ENCODE data around the gene ZFYVE27.

DNA sequence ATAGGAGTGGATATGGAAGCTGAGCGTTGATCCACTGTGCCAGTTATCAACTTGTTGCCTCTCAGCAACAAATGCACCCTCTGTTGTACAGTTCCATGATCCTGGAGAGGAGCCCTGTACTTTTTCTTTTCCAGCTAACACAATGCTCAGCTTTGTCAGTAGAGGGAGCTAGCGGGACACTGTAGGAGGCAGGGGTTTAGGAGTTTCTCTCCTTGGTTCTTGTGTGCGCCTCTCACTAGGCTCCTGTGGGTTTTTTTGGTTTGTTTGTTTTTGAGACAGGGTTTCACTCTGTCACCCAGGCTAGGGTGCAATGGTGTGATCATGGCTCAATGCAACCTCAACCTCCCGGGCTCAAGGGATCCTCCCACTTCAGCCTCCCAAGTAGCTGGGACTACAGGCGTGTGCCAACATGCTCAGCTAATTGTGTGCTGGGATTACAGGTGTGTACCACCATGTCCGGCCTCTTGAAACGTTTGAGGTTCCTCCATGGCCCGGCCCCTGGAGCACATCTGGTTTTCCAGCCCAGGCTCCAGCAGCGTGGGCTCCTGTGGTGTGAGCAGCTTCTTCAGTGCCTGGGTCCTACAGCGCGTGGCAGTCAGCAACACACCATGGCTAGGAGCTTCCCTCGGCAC, 35.4 kb upstream of the ZFYVE27 start:
- TF ChIP-seq, protein P1, sequence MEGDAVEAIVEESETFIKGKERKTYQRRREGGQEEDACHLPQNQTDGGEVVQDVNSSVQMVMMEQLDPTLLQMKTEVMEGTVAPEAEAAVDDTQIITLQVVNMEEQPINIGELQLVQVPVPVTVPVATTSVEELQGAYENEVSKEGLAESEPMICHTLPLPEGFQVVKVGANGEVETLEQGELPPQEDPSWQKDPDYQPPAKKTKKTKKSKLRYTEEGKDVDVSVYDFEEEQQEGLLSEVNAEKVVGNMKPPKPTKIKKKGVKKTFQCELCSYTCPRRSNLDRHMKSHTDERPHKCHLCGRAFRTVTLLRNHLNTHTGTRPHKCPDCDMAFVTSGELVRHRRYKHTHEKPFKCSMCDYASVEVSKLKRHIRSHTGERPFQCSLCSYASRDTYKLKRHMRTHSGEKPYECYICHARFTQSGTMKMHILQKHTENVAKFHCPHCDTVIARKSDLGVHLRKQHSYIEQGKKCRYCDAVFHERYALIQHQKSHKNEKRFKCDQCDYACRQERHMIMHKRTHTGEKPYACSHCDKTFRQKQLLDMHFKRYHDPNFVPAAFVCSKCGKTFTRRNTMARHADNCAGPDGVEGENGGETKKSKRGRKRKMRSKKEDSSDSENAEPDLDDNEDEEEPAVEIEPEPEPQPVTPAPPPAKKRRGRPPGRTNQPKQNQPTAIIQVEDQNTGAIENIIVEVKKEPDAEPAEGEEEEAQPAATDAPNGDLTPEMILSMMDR (IDR thresholded peaks at IDR 0.05) = peak; percentile 72 to 84
- TF ChIP-seq POLR2A (IDR thresholded peaks at IDR 0.05) = no peak

Measured in suprapubic skin (tissue), 3 donors.